Heart left ventricle (tissue), 13 donors: ENCODE results near the gene UBE2U.

Experiments
- POLR2A ChIP-seq, 2 donors: fragments of 450-650 bp; IDR thresholded peaks; one replicate each; pipeline ENCODE4 v1.6.1; 2017; ENCODE audit warnings: antibody characterized with exemption in 2 of 2, mild to moderate bottlenecking in 2 of 2, moderate library complexity in 2 of 2
- TF ChIP-seq, protein P1 (sequence below), 12 donors: fragments of 200-600 bp; sonication (generic) in 4 of 12; IDR thresholded peaks; one replicate each; pipeline versions ENCODE4 v1.5.0 to v1.8.0; 2018 to 2022; ENCODE audit warnings: antibody characterized with exemption in 12 of 12, mild to moderate bottlenecking in 5 of 12
- donor health status: ischemic (EF 13 %, LVEDD 7.1; RV severe dilation, severe dysfunction).
- donor health status: DM: no; HTN: yes; CAD: no.
- donor health status: DM: no; HTN: no; CAD: no.
- donor health status: ischemic (EF 25% LVEDD 6.9; RV normal size, moderate dysfunction).
- donor health status: ischemic (EF 25% LVEDD 5.7; RV mildly dilated, moderate dysfunction).
- donor health status: ischemic (EF 35%, LVEDD 5.7; RV mildly dilated, moderate dysfunction).
- donor health status: nonischemic (EF 11% LVEDD 7.7; RV severe dilation, severe dysfunction).
- donor health status: DM: yes; HTN: yes; CAD: no.
- donor health status: PGD.
- donor health status: ischemic (EF 29% LVEDD 5.4; RV normal size, mild dysfunction).
- donor health status: nonischemic (EF 23%, LVEDD 6.1; RV moderate dilation, normal function).

DNA sequence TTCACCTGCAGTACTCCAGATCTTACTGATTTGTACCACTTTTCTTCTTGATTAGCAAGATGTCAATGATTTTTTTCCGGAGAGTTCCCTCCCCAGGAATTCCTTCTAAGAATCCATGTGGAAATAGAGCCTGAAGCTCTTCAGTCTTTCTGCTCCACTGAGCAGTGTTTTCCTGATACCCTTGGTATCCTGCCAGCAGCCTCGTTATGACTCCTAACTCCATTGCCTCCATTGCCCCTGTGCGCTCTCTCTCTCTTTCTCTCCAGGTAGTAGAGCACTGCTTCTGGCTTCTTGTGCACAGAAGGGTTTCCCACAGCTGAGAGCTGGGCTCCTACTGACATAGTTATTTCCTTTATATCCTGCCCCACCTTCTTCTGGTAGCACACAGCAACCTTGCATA, 12.2 kb downstream of the UBE2U start:
- TF ChIP-seq POLR2A (IDR thresholded peaks at IDR 0.05), result no peak
- TF ChIP-seq, protein P1, sequence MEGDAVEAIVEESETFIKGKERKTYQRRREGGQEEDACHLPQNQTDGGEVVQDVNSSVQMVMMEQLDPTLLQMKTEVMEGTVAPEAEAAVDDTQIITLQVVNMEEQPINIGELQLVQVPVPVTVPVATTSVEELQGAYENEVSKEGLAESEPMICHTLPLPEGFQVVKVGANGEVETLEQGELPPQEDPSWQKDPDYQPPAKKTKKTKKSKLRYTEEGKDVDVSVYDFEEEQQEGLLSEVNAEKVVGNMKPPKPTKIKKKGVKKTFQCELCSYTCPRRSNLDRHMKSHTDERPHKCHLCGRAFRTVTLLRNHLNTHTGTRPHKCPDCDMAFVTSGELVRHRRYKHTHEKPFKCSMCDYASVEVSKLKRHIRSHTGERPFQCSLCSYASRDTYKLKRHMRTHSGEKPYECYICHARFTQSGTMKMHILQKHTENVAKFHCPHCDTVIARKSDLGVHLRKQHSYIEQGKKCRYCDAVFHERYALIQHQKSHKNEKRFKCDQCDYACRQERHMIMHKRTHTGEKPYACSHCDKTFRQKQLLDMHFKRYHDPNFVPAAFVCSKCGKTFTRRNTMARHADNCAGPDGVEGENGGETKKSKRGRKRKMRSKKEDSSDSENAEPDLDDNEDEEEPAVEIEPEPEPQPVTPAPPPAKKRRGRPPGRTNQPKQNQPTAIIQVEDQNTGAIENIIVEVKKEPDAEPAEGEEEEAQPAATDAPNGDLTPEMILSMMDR (IDR thresholded peaks at IDR 0.05), result no peak
